Epithelial cell of proximal tubule (primary cell): ENCODE results near the gene C1QTNF1. TPM values are rescaled to one million over a fixed set of nuclear protein-coding genes. Genes with fewer than 3 reads are reported as not detected.

ENCODE experiments used
- DNase-seq: peaks from one replicate; pipeline ENCODE4 v3.0.0-alpha.2; 2011; ENCODE audit warnings: low read depth
- H3K4me3 ChIP-seq: 2 replicates; pipeline ENCODE4 v1.5.1; 2011; ENCODE audit warnings: low read depth, mild to moderate bottlenecking, low read length
- CTCF ChIP-seq: conservative IDR thresholded peaks from 2 replicates; pipeline ENCODE4 v1.5.1; 2012; ENCODE audit warnings: low read depth, mild to moderate bottlenecking, low read length
- total RNA-seq: library from RNA; depleted of rRNA; stranded (reverse); fragments of >200 nt; gene quantifications from 2 replicates; pipeline ENCODE4 v1.2.3, GENCODE V29; 2015

C1QTNF1 gene
- total RNA-seq, 1 donor from 2014 or later, result 2.1 TPM

GRCh38 chr17:79034931-79035485 is 11.0 kb downstream of the C1QTNF1 start:
- no peak for DNase-seq
- TF ChIP-seq CTCF, result no peak
- H3K4me3 ChIP-seq, result no peak overlapping the region

- no peak for DNase-seq
- no peak for TF ChIP-seq CTCF
- H3K4me3 ChIP-seq, result no peak overlapping the region
These were observed 11.7 kb downstream of the C1QTNF1 start for GRCh38 chr17:79035686-79036085.

GRCh38 chr17:79036181-79036580 is 12.2 kb downstream of the C1QTNF1 start:
- H3K4me3 ChIP-seq, result no peak overlapping the region
- no peak for DNase-seq
- TF ChIP-seq CTCF, result no peak

- no peak for TF ChIP-seq CTCF
- DNase-seq, result peak; percentile 79
- H3K4me3 ChIP-seq, result no peak overlapping the region
These were observed 12.6 kb downstream of the C1QTNF1 start for GRCh38 chr17:79036596-79036995.

GRCh38 chr17:79038545-79039135 is 14.7 kb downstream of the C1QTNF1 start:
- H3K4me3 ChIP-seq, result no peak overlapping the region
- no peak for TF ChIP-seq CTCF
- peak; percentile 61 for DNase-seq

GRCh38 chr17:79039171-79039570 is 15.2 kb downstream of the C1QTNF1 start:
- DNase-seq, result no peak
- H3K4me3 ChIP-seq, result no peak overlapping the region
- no peak for TF ChIP-seq CTCF

GRCh38 chr17:79039886-79040285 is 15.9 kb downstream of the C1QTNF1 start:
- DNase-seq, result no peak
- no peak overlapping the region for H3K4me3 ChIP-seq
- no peak for TF ChIP-seq CTCF
